GM12878 (cell line): ENCODE results near the gene LETM1. TPM values are rescaled to one million over a fixed set of nuclear protein-coding genes. Genes with fewer than 3 reads are reported as not detected.

Source experiments
- ATAC-seq: fragments of 200-7000 bp; cut with Tn5 transposase; 3 replicates; pipeline ENCODE4 v1.9.1; 2020; ENCODE audit warnings: mild to moderate bottlenecking, moderate library complexity
- BruUV-seq: library from RNA; stranded (reverse); fragments of 400-500 nt; replicated peaks from 2 replicates; lab custom pipeline; 2021; lab: Mats Ljungman, UMichigan
- CTCF ChIA-PET: fragments of 300-600 bp; sonication (Branson Sonifier 250); formaldehyde crosslinking; extraction: SDS; loops from one replicate; lab custom pipeline; 2021; ENCODE audit warnings: inconsistent platforms; lab: Yijun Ruan, JAX
- POLR2A ChIA-PET: fragments of 350-600 bp; formaldehyde crosslinking; extraction: SDS; loops from one replicate; lab custom pipeline; 2021; ENCODE audit warnings: inconsistent platforms; lab: Charles Lee
- RAD21 ChIA-PET: fragments of 300-600 bp; sonication (Branson Sonifier 250); formaldehyde crosslinking; loops from one replicate; lab custom pipeline; 2023; ENCODE audit warnings: antibody characterized with exemption; ENCODE audit not compliant: unreplicated experiment; lab: Charles Lee
- SMC1A ChIA-PET: fragments of 300-600 bp; sonication (Branson Sonifier 250); formaldehyde crosslinking; loops from one replicate; lab custom pipeline; 2023; ENCODE audit not compliant: unreplicated experiment, uncharacterized antibody; lab: Charles Lee
- DNase-seq: peaks from one replicate; pipeline ENCODE4 v3.0.0-alpha.2; 2011; ENCODE audit warnings: low read depth, low spot score
- FAIRE-seq: peaks from 3 replicates; lab custom pipeline; 2011; peaks lifted over from hg19 to GRCh38; lab: Jason Lieb, UNC
- H2AFZ ChIP-seq: 2 replicates; pipeline ENCODE4 v1.6.0; 2011; ENCODE audit warnings: low read depth, low read length, control low read depth; ENCODE audit not compliant: control insufficient read depth
- H3K27ac ChIP-seq: 2 replicates; pipeline ENCODE4 v1.5.1; 2011; ENCODE audit warnings: control low read depth; ENCODE audit not compliant: control insufficient read depth, insufficient read depth
- H3K27me3 ChIP-seq, 2 experiments: replicated peaks in 1 of 2; 2 replicates each; pipeline versions ENCODE4 v1.6.0 to v1.6.1; 2011; ENCODE audit warnings: low read length in 1 of 2; ENCODE audit not compliant: control insufficient read depth in 2 of 2, insufficient read depth in 2 of 2
- H3K36me3 ChIP-seq, 2 experiments: 2 replicates each; pipeline ENCODE4 v1.5.1; 2011; ENCODE audit warnings: low read length in 1 of 2; ENCODE audit not compliant: control insufficient read depth in 2 of 2, insufficient read depth in 2 of 2
- H3K4me1 ChIP-seq: 2 replicates; pipeline ENCODE4 v1.6.1; 2011; ENCODE audit warnings: mild to moderate bottlenecking, low read length, moderate library complexity, mixed read lengths; ENCODE audit not compliant: control insufficient read depth, insufficient read depth
- H3K4me2 ChIP-seq: 2 replicates; pipeline ENCODE4 v1.6.0; 2011; ENCODE audit warnings: control low read depth; ENCODE audit not compliant: control insufficient read depth, insufficient read depth
- H3K4me3 ChIP-seq: fragments of 200-600 bp; sonication (generic); 2 replicates; pipeline ENCODE4 v1.5.1; 2016
- H3K79me2 ChIP-seq: 2 replicates; pipeline ENCODE4 v1.6.0; 2011; ENCODE audit warnings: low read length; ENCODE audit not compliant: control insufficient read depth, insufficient read depth
- H3K9ac ChIP-seq: 2 replicates; pipeline ENCODE4 v1.8.0; 2011; ENCODE audit warnings: low read length, control low read depth, mixed read lengths; ENCODE audit not compliant: control insufficient read depth, insufficient read depth
- H3K9me3 ChIP-seq: replicated peaks from 3 replicates; pipeline ENCODE4 v1.5.1; 2011; ENCODE audit warnings: mild to moderate bottlenecking, low read length; ENCODE audit not compliant: control insufficient read depth, insufficient read depth
- H4K20me1 ChIP-seq: 2 replicates; pipeline ENCODE4 v1.6.0; 2011; ENCODE audit not compliant: control insufficient read depth, insufficient read depth
- ASH2L ChIP-seq: fragments of 300-600, 200-600 bp; sonication (generic); IDR thresholded peaks from 2 replicates; pipeline ENCODE4 v1.6.1; 2017; ENCODE audit warnings: low read depth, mild to moderate bottlenecking, borderline replicate concordance
- RB1 ChIP-seq: fragments of 450-650 bp; formaldehyde crosslinking; IDR thresholded peaks from 2 replicates; pipeline ENCODE4 v1.6.1; 2017; ENCODE audit warnings: mild to moderate bottlenecking, borderline replicate concordance
- RCOR1 ChIP-seq: conservative IDR thresholded peaks from 2 replicates; pipeline ENCODE4 v1.6.1; 2012; ENCODE audit warnings: low read depth, low read length, improper control_type of control experiment
- STAT3 ChIP-seq: IDR thresholded peaks from 2 replicates; pipeline ENCODE4 v1.6.1; 2011; ENCODE audit warnings: low read depth, low read length, improper control_type of control experiment
- TCF3 ChIP-seq: IDR thresholded peaks from 2 replicates; pipeline ENCODE4 v1.6.1; 2012; ENCODE audit warnings: low read depth, mild to moderate bottlenecking, low read length, borderline replicate concordance; ENCODE audit not compliant: insufficient read depth
- WGBS: methylation state at CpG from one replicate; pipeline ENCODE4 v1.1.6; 2016; ENCODE audit warnings: low lambda C conversion rate; ENCODE audit not compliant: insufficient replicate concordance, insufficient coverage; ENCODE audit errors: missing lambda C conversion rate; 5-methylcytosine and 5-hydroxymethylcytosine counted together
- in situ Hi-C: fragments of 300-500 bp; cut with MboI; formaldehyde crosslinking; loops from 9 replicates; pipeline ENCODE4 v1.14.3; 2018; ENCODE audit warnings: mixed read lengths
- intact Hi-C: fragments of 100-400 bp; cut with micrococcal nuclease; formaldehyde crosslinking; loops from one replicate; pipeline ENCODE4 v1.14.2; 2022; ENCODE audit not compliant: unreplicated experiment
- polyA plus RNA-seq, 11 experiments: library from polyadenylated mRNA; depleted of rRNA in 4 of 11; unstranded in 6 of 11; stranded (reverse) in 5 of 11; fragments of >200 nt; fragmentation: Nextera tagmentation in 4 of 11; fragmentation: Illumina TruSeq in 1 of 11; extraction: Ambion mirVana in 4 of 11; extraction: Trizol in 1 of 11; gene quantifications; 1 replicate in 1 of 11; 2 replicates in 10 of 11; pipeline versions ENCODE4 v1.2.1 to v1.2.3, GENCODE V29; 2011 to 2016; ENCODE audit warnings: inconsistent platforms in 2 of 11, missing spikeins in 2 of 11, low read depth in 1 of 11
- total RNA-seq, 4 experiments: library from RNA; depleted of rRNA in 3 of 4; stranded (reverse); fragments of >200 nt in 3 of 4; fragmentation: Illumina TruSeq in 1 of 4; extraction: Trizol in 1 of 4; gene quantifications; 2 replicates each; pipeline versions ENCODE4 v1.2.1 to v1.2.3, GENCODE V29; 2013 to 2021
- TF ChIP-seq, protein P1 (sequence below): IDR thresholded peaks from 2 replicates; pipeline ENCODE4 v1.6.1; 2012; ENCODE audit warnings: low read depth, low read length, improper control_type of control experiment
- TF ChIP-seq, protein P2 (sequence below): fragments of 450-650 bp; IDR thresholded peaks from 2 replicates; pipeline ENCODE4 v1.6.1; 2017; ENCODE audit warnings: antibody characterized with exemption, mild to moderate bottlenecking, moderate library complexity
- TF ChIP-seq, protein P3 (sequence below): IDR thresholded peaks from 2 replicates; pipeline ENCODE4 v1.6.1; 2012; ENCODE audit warnings: improper control_type of control experiment, low read depth, low read length; ENCODE audit not compliant: insufficient replicate concordance

The LETM1 gene
- total and polyA plus RNA-seq, 10 of the 15 experiments (the other 5 are each of a cell fraction or from before 2014, with no cell fraction given), result 2.6 to 65.2 (median 30.2) TPM

DNA sequence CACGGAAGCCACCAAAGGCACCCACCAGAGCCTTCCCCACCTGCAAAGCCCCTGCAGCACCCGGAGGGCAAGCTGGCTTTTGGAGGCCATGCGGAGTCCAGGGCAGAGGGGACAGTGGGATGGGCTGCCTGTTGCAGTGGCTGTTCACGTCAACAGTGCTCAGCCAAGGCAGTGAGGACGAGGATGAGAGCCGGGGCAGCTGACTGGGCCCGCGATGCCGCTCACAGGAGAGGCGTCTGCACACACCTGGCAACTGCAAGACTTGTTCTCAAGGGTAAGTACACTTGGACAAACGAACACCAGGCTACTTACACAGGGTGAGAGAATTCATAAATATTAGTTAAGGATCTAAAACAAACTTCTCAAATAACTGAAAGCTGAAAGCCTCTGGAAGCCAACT lies 43.2 kb downstream of the LETM1 start:
- in situ Hi-C loops, result no loop called here
- WGBS, result 85% methylated on average over 11 of the region's 11 CpGs
- CTCF ChIA-PET, result interaction anchor here (1.1 to 5.3 kb wide), 4 partner anchors 66 to 119 kb away, joined by 3 to 60 read pairs (median 4); no protein-coding TSS in a partner anchor
- Histone ChIP-seq H3K79me2 (no peaks in the 10 kb centered on the region), H2AFZ (no peak overlapping the region), H3K27ac (no peak overlapping the region), H3K9me3 (no peaks in the 10 kb centered on the region), H3K4me2 (no peak overlapping the region), H3K36me3 (peaks cover 5 to 22% of the 10 kb centered on the region in 2 experiments; a peak in 3 of 4 replicates), H3K27me3 (no peaks in the 10 kb centered on the region), H4K20me1 (no peaks in the 10 kb centered on the region), H3K4me1 (no peaks in the 10 kb centered on the region; the same call in 1 of the 2 replicates), H3K9ac (no peak overlapping the region)
- DNase-seq, result no peak
- ATAC-seq, result no peak
- POLR2A ChIA-PET, result no interaction called here
- no peak for TF ChIP-seq RCOR1
- TF ChIP-seq, protein P1, sequence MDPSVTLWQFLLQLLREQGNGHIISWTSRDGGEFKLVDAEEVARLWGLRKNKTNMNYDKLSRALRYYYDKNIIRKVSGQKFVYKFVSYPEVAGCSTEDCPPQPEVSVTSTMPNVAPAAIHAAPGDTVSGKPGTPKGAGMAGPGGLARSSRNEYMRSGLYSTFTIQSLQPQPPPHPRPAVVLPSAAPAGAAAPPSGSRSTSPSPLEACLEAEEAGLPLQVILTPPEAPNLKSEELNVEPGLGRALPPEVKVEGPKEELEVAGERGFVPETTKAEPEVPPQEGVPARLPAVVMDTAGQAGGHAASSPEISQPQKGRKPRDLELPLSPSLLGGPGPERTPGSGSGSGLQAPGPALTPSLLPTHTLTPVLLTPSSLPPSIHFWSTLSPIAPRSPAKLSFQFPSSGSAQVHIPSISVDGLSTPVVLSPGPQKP, result no peak
- TF ChIP-seq, protein P2, sequence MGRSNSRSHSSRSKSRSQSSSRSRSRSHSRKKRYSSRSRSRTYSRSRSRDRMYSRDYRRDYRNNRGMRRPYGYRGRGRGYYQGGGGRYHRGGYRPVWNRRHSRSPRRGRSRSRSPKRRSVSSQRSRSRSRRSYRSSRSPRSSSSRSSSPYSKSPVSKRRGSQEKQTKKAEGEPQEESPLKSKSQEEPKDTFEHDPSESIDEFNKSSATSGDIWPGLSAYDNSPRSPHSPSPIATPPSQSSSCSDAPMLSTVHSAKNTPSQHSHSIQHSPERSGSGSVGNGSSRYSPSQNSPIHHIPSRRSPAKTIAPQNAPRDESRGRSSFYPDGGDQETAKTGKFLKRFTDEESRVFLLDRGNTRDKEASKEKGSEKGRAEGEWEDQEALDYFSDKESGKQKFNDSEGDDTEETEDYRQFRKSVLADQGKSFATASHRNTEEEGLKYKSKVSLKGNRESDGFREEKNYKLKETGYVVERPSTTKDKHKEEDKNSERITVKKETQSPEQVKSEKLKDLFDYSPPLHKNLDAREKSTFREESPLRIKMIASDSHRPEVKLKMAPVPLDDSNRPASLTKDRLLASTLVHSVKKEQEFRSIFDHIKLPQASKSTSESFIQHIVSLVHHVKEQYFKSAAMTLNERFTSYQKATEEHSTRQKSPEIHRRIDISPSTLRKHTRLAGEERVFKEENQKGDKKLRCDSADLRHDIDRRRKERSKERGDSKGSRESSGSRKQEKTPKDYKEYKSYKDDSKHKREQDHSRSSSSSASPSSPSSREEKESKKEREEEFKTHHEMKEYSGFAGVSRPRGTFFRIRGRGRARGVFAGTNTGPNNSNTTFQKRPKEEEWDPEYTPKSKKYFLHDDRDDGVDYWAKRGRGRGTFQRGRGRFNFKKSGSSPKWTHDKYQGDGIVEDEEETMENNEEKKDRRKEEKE, result no peak
- TF ChIP-seq STAT3, result no peak
- TF ChIP-seq TCF3, result no peak
- no peak for TF ChIP-seq RB1
- TF ChIP-seq, protein P3, sequence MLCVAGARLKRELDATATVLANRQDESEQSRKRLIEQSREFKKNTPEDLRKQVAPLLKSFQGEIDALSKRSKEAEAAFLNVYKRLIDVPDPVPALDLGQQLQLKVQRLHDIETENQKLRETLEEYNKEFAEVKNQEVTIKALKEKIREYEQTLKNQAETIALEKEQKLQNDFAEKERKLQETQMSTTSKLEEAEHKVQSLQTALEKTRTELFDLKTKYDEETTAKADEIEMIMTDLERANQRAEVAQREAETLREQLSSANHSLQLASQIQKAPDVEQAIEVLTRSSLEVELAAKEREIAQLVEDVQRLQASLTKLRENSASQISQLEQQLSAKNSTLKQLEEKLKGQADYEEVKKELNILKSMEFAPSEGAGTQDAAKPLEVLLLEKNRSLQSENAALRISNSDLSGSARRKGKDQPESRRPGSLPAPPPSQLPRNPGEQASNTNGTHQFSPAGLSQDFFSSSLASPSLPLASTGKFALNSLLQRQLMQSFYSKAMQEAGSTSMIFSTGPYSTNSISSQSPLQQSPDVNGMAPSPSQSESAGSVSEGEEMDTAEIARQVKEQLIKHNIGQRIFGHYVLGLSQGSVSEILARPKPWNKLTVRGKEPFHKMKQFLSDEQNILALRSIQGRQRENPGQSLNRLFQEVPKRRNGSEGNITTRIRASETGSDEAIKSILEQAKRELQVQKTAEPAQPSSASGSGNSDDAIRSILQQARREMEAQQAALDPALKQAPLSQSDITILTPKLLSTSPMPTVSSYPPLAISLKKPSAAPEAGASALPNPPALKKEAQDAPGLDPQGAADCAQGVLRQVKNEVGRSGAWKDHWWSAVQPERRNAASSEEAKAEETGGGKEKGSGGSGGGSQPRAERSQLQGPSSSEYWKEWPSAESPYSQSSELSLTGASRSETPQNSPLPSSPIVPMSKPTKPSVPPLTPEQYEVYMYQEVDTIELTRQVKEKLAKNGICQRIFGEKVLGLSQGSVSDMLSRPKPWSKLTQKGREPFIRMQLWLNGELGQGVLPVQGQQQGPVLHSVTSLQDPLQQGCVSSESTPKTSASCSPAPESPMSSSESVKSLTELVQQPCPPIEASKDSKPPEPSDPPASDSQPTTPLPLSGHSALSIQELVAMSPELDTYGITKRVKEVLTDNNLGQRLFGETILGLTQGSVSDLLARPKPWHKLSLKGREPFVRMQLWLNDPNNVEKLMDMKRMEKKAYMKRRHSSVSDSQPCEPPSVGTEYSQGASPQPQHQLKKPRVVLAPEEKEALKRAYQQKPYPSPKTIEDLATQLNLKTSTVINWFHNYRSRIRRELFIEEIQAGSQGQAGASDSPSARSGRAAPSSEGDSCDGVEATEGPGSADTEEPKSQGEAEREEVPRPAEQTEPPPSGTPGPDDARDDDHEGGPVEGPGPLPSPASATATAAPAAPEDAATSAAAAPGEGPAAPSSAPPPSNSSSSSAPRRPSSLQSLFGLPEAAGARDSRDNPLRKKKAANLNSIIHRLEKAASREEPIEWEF, result no peak
- no peak for TF ChIP-seq ASH2L
- TF ChIP-seq, all 136 proteins: peak for 0
- BruUV-seq, result TSS peak; percentile 62
- intact Hi-C loops, result no loop called here
- no peak overlapping the region for H3K4me3 ChIP-seq
- ChIA-PET SMC1A (no interaction called here), RAD21 (interaction anchor here (1.5 kb wide), 1 partner anchor 87 kb away, joined by 4 read pairs; no protein-coding TSS in a partner anchor)
- FAIRE-seq, result no peak
